Measurements from ENCODE around the gene SCMH1. TPM values are rescaled to one million over a fixed set of nuclear protein-coding genes. Genes with fewer than 3 reads are reported as not detected.

Gene SCMH1
- total and polyA plus RNA-seq, 2 experiments from 2014 or later = 15.0 to 19.4 TPM

- Histone ChIP-seq H3K4me1 (ENCODE audit: insufficient read depth) (no peaks in the 10 kb centered on the region), H3K79me2 (replicated peaks; ENCODE audit: insufficient read depth) (no peaks in the 10 kb centered on the region), H3K9me2 (ENCODE audit: insufficient read depth) (no peaks in the 10 kb centered on the region), H4K20me1 (replicated peaks; ENCODE audit: insufficient read depth) (peaks cover 6% of the 10 kb centered on the region; the same call in 1 of the 2 replicates), H2AFZ (no peak overlapping the region), H3K27ac (ENCODE audit: low read depth) (no peak overlapping the region), H3F3A (replicated peaks; ENCODE audit: low read depth) (no peaks in the 10 kb centered on the region), H3K4me3 (no peak overlapping the region), H3K36me3 (ENCODE audit: insufficient read depth) (no peaks in the 10 kb centered on the region), H3K4me2 (no peak overlapping the region), H3K27me3 (ENCODE audit: insufficient read depth) (no peaks in the 10 kb centered on the region)
- no peak for TF ChIP-seq ZNF331 (CRISPR knock-in tag; IDR thresholded peaks at IDR 0.05; ENCODE audit: low read depth)
- no peak for TF ChIP-seq ETS1 (IDR thresholded peaks at IDR 0.05)
- no peak for TF ChIP-seq JUNB (IDR thresholded peaks at IDR 0.05; ENCODE audit: unreplicated experiment)
- no peak for TF ChIP-seq EZH2phosphoT487 (IDR thresholded peaks at IDR 0.05; ENCODE audit: unreplicated experiment)
- TF ChIP-seq, protein P1, sequence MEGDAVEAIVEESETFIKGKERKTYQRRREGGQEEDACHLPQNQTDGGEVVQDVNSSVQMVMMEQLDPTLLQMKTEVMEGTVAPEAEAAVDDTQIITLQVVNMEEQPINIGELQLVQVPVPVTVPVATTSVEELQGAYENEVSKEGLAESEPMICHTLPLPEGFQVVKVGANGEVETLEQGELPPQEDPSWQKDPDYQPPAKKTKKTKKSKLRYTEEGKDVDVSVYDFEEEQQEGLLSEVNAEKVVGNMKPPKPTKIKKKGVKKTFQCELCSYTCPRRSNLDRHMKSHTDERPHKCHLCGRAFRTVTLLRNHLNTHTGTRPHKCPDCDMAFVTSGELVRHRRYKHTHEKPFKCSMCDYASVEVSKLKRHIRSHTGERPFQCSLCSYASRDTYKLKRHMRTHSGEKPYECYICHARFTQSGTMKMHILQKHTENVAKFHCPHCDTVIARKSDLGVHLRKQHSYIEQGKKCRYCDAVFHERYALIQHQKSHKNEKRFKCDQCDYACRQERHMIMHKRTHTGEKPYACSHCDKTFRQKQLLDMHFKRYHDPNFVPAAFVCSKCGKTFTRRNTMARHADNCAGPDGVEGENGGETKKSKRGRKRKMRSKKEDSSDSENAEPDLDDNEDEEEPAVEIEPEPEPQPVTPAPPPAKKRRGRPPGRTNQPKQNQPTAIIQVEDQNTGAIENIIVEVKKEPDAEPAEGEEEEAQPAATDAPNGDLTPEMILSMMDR (conservative IDR thresholded peaks at IDR 0.05; ENCODE audit: low read depth in 2 of 2) = no peak
- H3K9me3 Mint-ChIP-seq = no peaks in the 10 kb centered on the region
- H3K4me1 Mint-ChIP-seq = peaks cover 4% of the 10 kb centered on the region; the same call in 1 of the 3 replicates
- no peak overlapping the region for H3K27ac Mint-ChIP-seq
- H3K27me3 Mint-ChIP-seq (ENCODE audit: insufficient read depth, low read depth, poor library complexity) = no peaks in the 10 kb centered on the region
- ATAC-seq = no peak
- H3K4me3 Mint-ChIP-seq = no peak overlapping the region
- peaks cover 12% of the 10 kb centered on the region for H3K36me3 Mint-ChIP-seq (ENCODE audit: low read depth)
- DNase-seq (ENCODE audit: low spot score) = no peak
Measured at GRCh38 chr1:41053316-41053715, 188.8 kb downstream of the SCMH1 start.

- ATAC-seq = no peak
- Mint-ChIP-seq H3K4me1 (no peaks in the 10 kb centered on the region), H3K4me3 (no peak overlapping the region), H3K9me3 (no peaks in the 10 kb centered on the region; the same call in 2 of the 3 replicates), H3K27me3 (ENCODE audit: insufficient read depth, low read depth, poor library complexity) (no peaks in the 10 kb centered on the region), H3K36me3 (ENCODE audit: low read depth) (peaks cover 10% of the 10 kb centered on the region), H3K27ac (no peak overlapping the region)
- H3K4me2 ChIP-seq = no peak overlapping the region
- no peaks in the 10 kb centered on the region for H3K27me3 ChIP-seq (ENCODE audit: insufficient read depth)
- 0 out of 2 replicates have a peak, but pooled peaks cover 6% of the 10 kb centered on the region for H4K20me1 ChIP-seq (replicated peaks; ENCODE audit: insufficient read depth)
- no peak overlapping the region for H3K4me3 ChIP-seq
- H2AFZ ChIP-seq = no peak overlapping the region
- H3K36me3 ChIP-seq (ENCODE audit: insufficient read depth) = no peaks in the 10 kb centered on the region
- no peaks in the 10 kb centered on the region for H3K4me1 ChIP-seq (ENCODE audit: insufficient read depth)
- no peaks in the 10 kb centered on the region for H3K9me2 ChIP-seq (ENCODE audit: insufficient read depth)
- no peaks in the 10 kb centered on the region for H3F3A ChIP-seq (replicated peaks; ENCODE audit: low read depth)
- H3K79me2 ChIP-seq (replicated peaks; ENCODE audit: insufficient read depth) = no peaks in the 10 kb centered on the region
- no peak for DNase-seq (ENCODE audit: low spot score)
- H3K27ac ChIP-seq (ENCODE audit: low read depth) = no peak overlapping the region
- TF ChIP-seq STAT1 (IDR thresholded peaks at IDR 0.05; ENCODE audit: unreplicated experiment) (no peak), NANOG (IDR thresholded peaks at IDR 0.05; ENCODE audit: borderline replicate concordance) (no peak), POLR2AphosphoS5 (IDR thresholded peaks at IDR 0.05; ENCODE audit: low read depth) (no peak), ZNF331 (CRISPR knock-in tag; IDR thresholded peaks at IDR 0.05; ENCODE audit: low read depth) (no peak), ETS1 (IDR thresholded peaks at IDR 0.05) (no peak), ZNF114 (CRISPR knock-in tag; IDR thresholded peaks at IDR 0.05) (no peak), EZH2phosphoT487 (IDR thresholded peaks at IDR 0.05; ENCODE audit: unreplicated experiment) (no peak)
- TF ChIP-seq, protein P2, sequence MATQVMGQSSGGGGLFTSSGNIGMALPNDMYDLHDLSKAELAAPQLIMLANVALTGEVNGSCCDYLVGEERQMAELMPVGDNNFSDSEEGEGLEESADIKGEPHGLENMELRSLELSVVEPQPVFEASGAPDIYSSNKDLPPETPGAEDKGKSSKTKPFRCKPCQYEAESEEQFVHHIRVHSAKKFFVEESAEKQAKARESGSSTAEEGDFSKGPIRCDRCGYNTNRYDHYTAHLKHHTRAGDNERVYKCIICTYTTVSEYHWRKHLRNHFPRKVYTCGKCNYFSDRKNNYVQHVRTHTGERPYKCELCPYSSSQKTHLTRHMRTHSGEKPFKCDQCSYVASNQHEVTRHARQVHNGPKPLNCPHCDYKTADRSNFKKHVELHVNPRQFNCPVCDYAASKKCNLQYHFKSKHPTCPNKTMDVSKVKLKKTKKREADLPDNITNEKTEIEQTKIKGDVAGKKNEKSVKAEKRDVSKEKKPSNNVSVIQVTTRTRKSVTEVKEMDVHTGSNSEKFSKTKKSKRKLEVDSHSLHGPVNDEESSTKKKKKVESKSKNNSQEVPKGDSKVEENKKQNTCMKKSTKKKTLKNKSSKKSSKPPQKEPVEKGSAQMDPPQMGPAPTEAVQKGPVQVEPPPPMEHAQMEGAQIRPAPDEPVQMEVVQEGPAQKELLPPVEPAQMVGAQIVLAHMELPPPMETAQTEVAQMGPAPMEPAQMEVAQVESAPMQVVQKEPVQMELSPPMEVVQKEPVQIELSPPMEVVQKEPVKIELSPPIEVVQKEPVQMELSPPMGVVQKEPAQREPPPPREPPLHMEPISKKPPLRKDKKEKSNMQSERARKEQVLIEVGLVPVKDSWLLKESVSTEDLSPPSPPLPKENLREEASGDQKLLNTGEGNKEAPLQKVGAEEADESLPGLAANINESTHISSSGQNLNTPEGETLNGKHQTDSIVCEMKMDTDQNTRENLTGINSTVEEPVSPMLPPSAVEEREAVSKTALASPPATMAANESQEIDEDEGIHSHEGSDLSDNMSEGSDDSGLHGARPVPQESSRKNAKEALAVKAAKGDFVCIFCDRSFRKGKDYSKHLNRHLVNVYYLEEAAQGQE (IDR thresholded peaks at IDR 0.05; ENCODE audit: unreplicated experiment) = no peak
Measured at GRCh38 chr1:41051022-41051421, 191.1 kb downstream of the SCMH1 start.
